H1 (cell line): ENCODE results near the gene DISC1. TPM values are rescaled to one million over a fixed set of nuclear protein-coding genes. Genes with fewer than 3 reads are reported as not detected.

Source experiments
- CTCF ChIA-PET: fragments of 300-600 bp; sonication (Branson Sonifier 250); formaldehyde crosslinking; loops from one replicate; lab custom pipeline; 2021; ENCODE audit not compliant: partially characterized antibody; lab: Charles Lee
- POLR2A ChIA-PET: fragments of 300-600 bp; sonication (Branson Sonifier 250); formaldehyde crosslinking; loops from one replicate; lab custom pipeline; 2021; ENCODE audit warnings: inconsistent platforms; ENCODE audit not compliant: partially characterized antibody; lab: Charles Lee
- DNase-seq, 2 experiments: peaks; one replicate each; pipeline versions ENCODE4 v3.0.0 to v3.0.0-alpha.2; 2010 to 2022; ENCODE audit warnings: low spot score in 2 of 2, low read depth in 1 of 2, mixed read lengths in 1 of 2
- FAIRE-seq: peaks from 2 replicates; lab custom pipeline; 2011; peaks lifted over from hg19 to GRCh38; lab: Jason Lieb, UNC
- H2AFZ ChIP-seq: 2 replicates; pipeline ENCODE4 v1.8.1; 2012; ENCODE audit warnings: low read length, inconsistent platforms
- H2AK5ac ChIP-seq: 2 replicates; pipeline ENCODE4 v1.6.1; 2013; ENCODE audit warnings: low read depth, low read length
- H2BK120ac ChIP-seq: replicated peaks from 2 replicates; pipeline ENCODE3; 2013; ENCODE audit warnings: low read depth, low read length, inconsistent platforms
- H2BK12ac ChIP-seq: 2 replicates; pipeline ENCODE4 v1.6.1; 2013; ENCODE audit warnings: low read depth, low read length
- H2BK15ac ChIP-seq: 2 replicates; pipeline ENCODE4 v1.6.1; 2013; ENCODE audit warnings: low read length
- H2BK20ac ChIP-seq: 2 replicates; pipeline ENCODE4 v1.6.1; 2013; ENCODE audit warnings: low read length
- H2BK5ac ChIP-seq: 2 replicates; pipeline ENCODE4 v1.6.1; 2013; ENCODE audit warnings: low read depth, low read length
- H3K14ac ChIP-seq: 2 replicates; pipeline ENCODE4 v1.6.1; 2013; ENCODE audit warnings: inconsistent platforms; ENCODE audit not compliant: insufficient read length
- H3K18ac ChIP-seq: 2 replicates; pipeline ENCODE4 v1.6.1; 2013; ENCODE audit warnings: low read length; ENCODE audit errors: extremely low read depth
- H3K23ac ChIP-seq: 2 replicates; pipeline ENCODE4 v1.6.1; 2013; ENCODE audit warnings: inconsistent platforms; ENCODE audit not compliant: insufficient read length
- H3K23me2 ChIP-seq: 2 replicates; pipeline ENCODE4 v1.6.1; 2013; ENCODE audit warnings: low read depth, low read length
- H3K27ac ChIP-seq: 2 replicates; pipeline ENCODE4 v1.6.1; 2011; ENCODE audit warnings: low read depth, low read length, inconsistent platforms
- H3K27me3 ChIP-seq, 4 experiments: replicated peaks in 1 of 4; 1 replicate in 1 of 4; 2 replicates in 3 of 4; pipeline versions ENCODE4 v1.6.1 to v1.8.1; 2011 to 2013; ENCODE audit warnings: low read length in 3 of 4, mild to moderate bottlenecking in 3 of 4, inconsistent platforms in 2 of 4, mixed read lengths in 2 of 4, moderate library complexity in 1 of 4; ENCODE audit not compliant: control insufficient read depth in 3 of 4, insufficient read depth in 3 of 4; ENCODE audit errors: extremely low read depth in 1 of 4
- H3K36me3 ChIP-seq, 4 experiments: 2 replicates each; pipeline versions ENCODE4 v1.6.1 to v1.8.1; 2011 to 2013; ENCODE audit warnings: mild to moderate bottlenecking in 4 of 4, low read length in 3 of 4, moderate library complexity in 2 of 4, control low read depth in 1 of 4, inconsistent platforms in 1 of 4; ENCODE audit not compliant: insufficient read depth in 4 of 4, control insufficient read depth in 2 of 4
- H3K4ac ChIP-seq: replicated peaks from 2 replicates; pipeline ENCODE3; 2013; ENCODE audit warnings: low read length, low read depth, mixed read lengths, inconsistent platforms; ENCODE audit not compliant: insufficient read length
- H3K4me1 ChIP-seq, 4 experiments: replicated peaks in 1 of 4; 1 replicate in 1 of 4; 2 replicates in 3 of 4; pipeline versions ENCODE4 v1.6.1 to v1.8.1; 2011 to 2013; ENCODE audit warnings: low read length in 3 of 4, inconsistent platforms in 2 of 4, mixed read lengths in 1 of 4; ENCODE audit not compliant: insufficient read depth in 4 of 4, control insufficient read depth in 3 of 4
- H3K4me2 ChIP-seq, 2 experiments: 2 replicates each; pipeline versions ENCODE4 v1.6.1 to v1.8.1; 2011 to 2013; ENCODE audit warnings: low read depth in 2 of 2, low read length in 2 of 2, control low read depth in 1 of 2, inconsistent platforms in 1 of 2, mild to moderate bottlenecking in 1 of 2; ENCODE audit not compliant: insufficient read depth in 1 of 2
- H3K4me3 ChIP-seq, 4 experiments: fragments of 200-600, 300-600 bp in 1 of 4; sonication (generic), shearing (Covaris generic), sonication (Bioruptor Twin) in 1 of 4; 2 replicates each; pipeline versions ENCODE4 v1.5.1 to v1.8.1; 2011 to 2016; ENCODE audit warnings: low read length in 4 of 4, low read depth in 3 of 4, control low read depth in 2 of 4, inconsistent platforms in 2 of 4, mild to moderate bottlenecking in 2 of 4, mixed read lengths in 1 of 4, moderate library complexity in 1 of 4; ENCODE audit not compliant: insufficient read depth in 2 of 4; ENCODE audit errors: extremely low read depth in 1 of 4
- H3K56ac ChIP-seq: replicated peaks from 2 replicates; pipeline ENCODE3; 2013; ENCODE audit warnings: low read depth, mild to moderate bottlenecking, mixed read lengths, low read length, inconsistent platforms; ENCODE audit not compliant: insufficient read length
- H3K79me1 ChIP-seq: 2 replicates; pipeline ENCODE4 v1.6.1; 2013; ENCODE audit warnings: low read depth, low read length, control low read depth
- H3K79me2 ChIP-seq, 2 experiments: 2 replicates each; pipeline versions ENCODE4 v1.6.1 to v1.8.1; 2012 to 2013; ENCODE audit warnings: low read length in 2 of 2, mild to moderate bottlenecking in 2 of 2, inconsistent platforms in 1 of 2; ENCODE audit not compliant: insufficient read depth in 2 of 2, control insufficient read depth in 1 of 2
- H3K9ac ChIP-seq, 4 experiments: replicated peaks in 1 of 4; 1 replicate in 1 of 4; 2 replicates in 3 of 4; pipeline versions ENCODE4 v1.6.1 to v1.8.1; 2011 to 2013; ENCODE audit warnings: low read depth in 3 of 4, low read length in 3 of 4, control low read depth in 2 of 4, mild to moderate bottlenecking in 2 of 4, moderate library complexity in 2 of 4, inconsistent platforms in 1 of 4; ENCODE audit errors: extremely low read depth in 1 of 4
- H3K9me3 ChIP-seq, 2 experiments: 2 replicates each; pipeline versions ENCODE4 v1.6.1 to v1.8.1; 2012 to 2013; ENCODE audit warnings: mild to moderate bottlenecking in 2 of 2, moderate library complexity in 2 of 2, control low read depth in 1 of 2, inconsistent platforms in 1 of 2, low read depth in 1 of 2, low read length in 1 of 2, mixed read lengths in 1 of 2; ENCODE audit not compliant: insufficient read depth in 2 of 2
- H4K20me1 ChIP-seq, 2 experiments: replicated peaks in 1 of 2; 2 replicates each; pipeline versions ENCODE3 to v1.8.1; 2011 to 2013; ENCODE audit warnings: inconsistent platforms in 2 of 2, low read length in 2 of 2, mild to moderate bottlenecking in 1 of 2; ENCODE audit not compliant: insufficient read depth in 2 of 2, control insufficient read depth in 1 of 2
- H4K5ac ChIP-seq: 2 replicates; pipeline ENCODE4 v1.6.1; 2013; ENCODE audit warnings: low read length, low read depth, mixed read lengths, inconsistent platforms; ENCODE audit not compliant: insufficient read length
- H4K8ac ChIP-seq: 2 replicates; pipeline ENCODE4 v1.8.0; 2013; ENCODE audit warnings: mild to moderate bottlenecking, moderate library complexity, low read length, inconsistent platforms; ENCODE audit not compliant: insufficient read depth; ENCODE audit errors: extremely low read depth
- H4K91ac ChIP-seq: replicated peaks from 2 replicates; pipeline ENCODE3; 2013; ENCODE audit warnings: low read length, mixed read lengths, inconsistent platforms; ENCODE audit not compliant: insufficient read length
- ASH2L ChIP-seq: fragments of 200-600, 300-600 bp; sonication (generic); IDR thresholded peaks from one replicate; pipeline ENCODE4 v1.7.1; 2017; ENCODE audit warnings: low read length
- BRCA1 ChIP-seq: IDR thresholded peaks from 2 replicates; pipeline ENCODE4 v1.6.1; 2012; ENCODE audit warnings: low read depth, low read length, improper control_type of control experiment
- CBX5 ChIP-seq: fragments of 300-800, 300-1000 bp; sonication (generic); IDR thresholded peaks from 2 replicates; pipeline ENCODE4 v1.7.1; 2016; ENCODE audit warnings: antibody characterized with exemption, low read length, low read depth
- CREB1 ChIP-seq: IDR thresholded peaks from 2 replicates; pipeline ENCODE4 v1.6.1; 2012; ENCODE audit warnings: inconsistent platforms
- GABPA ChIP-seq: IDR thresholded peaks from 2 replicates; pipeline ENCODE4 v1.6.1; 2011; ENCODE audit warnings: mild to moderate bottlenecking, low read length, moderate library complexity, borderline replicate concordance; ENCODE audit not compliant: insufficient read depth
- HDAC2 ChIP-seq, 2 experiments: fragments of 300-600 bp in 1 of 2; sonication (generic) in 1 of 2; IDR thresholded peaks; 2 replicates each; pipeline ENCODE4 v1.6.1; 2011 to 2012; ENCODE audit warnings: low read depth in 2 of 2, low read length in 2 of 2, mild to moderate bottlenecking in 2 of 2, moderate library complexity in 2 of 2, borderline replicate concordance in 1 of 2, inconsistent platforms in 1 of 2
- KDM4A ChIP-seq: IDR thresholded peaks from one replicate; pipeline ENCODE4 v1.7.1; 2012; ENCODE audit warnings: low read depth, mild to moderate bottlenecking, moderate library complexity, low read length, inconsistent platforms; ENCODE audit not compliant: severe bottlenecking
- SAP30 ChIP-seq: fragments of 300-600 bp; sonication (generic); IDR thresholded peaks from 2 replicates; pipeline ENCODE4 v1.7.1; 2012; ENCODE audit warnings: low read length, moderate library complexity, mild to moderate bottlenecking, inconsistent platforms; ENCODE audit not compliant: insufficient read depth, insufficient replicate concordance
- SUZ12 ChIP-seq: fragments of 200-600 bp; sonication (generic); IDR thresholded peaks from 2 replicates; pipeline ENCODE4 v1.6.1; 2012; ENCODE audit warnings: mild to moderate bottlenecking, inconsistent platforms, low read length, moderate library complexity, mixed read lengths
- WGBS, 2 experiments: shearing (Covaris generic) in 1 of 2; methylation state at CpG; one replicate each; pipeline versions ENCODE4 v1.1.6 to v1.1.7; 2013 to 2015; ENCODE audit warnings: low lambda C conversion rate in 2 of 2, mixed read lengths in 2 of 2, inconsistent platforms in 1 of 2, low coverage in 1 of 2, missing lambda C conversion rate in 1 of 2; ENCODE audit not compliant: insufficient replicate concordance in 2 of 2, insufficient coverage in 1 of 2, insufficient read length in 1 of 2; ENCODE audit errors: extremely low coverage in 1 of 2, missing lambda C conversion rate in 1 of 2; 5-methylcytosine and 5-hydroxymethylcytosine counted together
- polyA plus RNA-seq, 7 experiments: library from polyadenylated mRNA; depleted of rRNA in 3 of 7; stranded (reverse) in 5 of 7; unstranded in 2 of 7; fragments of >200 nt in 5 of 7; fragments of 200-250 nt in 2 of 7; gene quantifications; 1 replicate in 5 of 7; 2 replicates in 1 of 7; 4 replicates in 1 of 7; pipeline versions ENCODE4 v1.2.1 to v1.2.3, GENCODE V29; 2011 to 2013; ENCODE audit warnings: missing spikeins in 2 of 7, mixed read lengths in 2 of 7
- total RNA-seq: library from RNA; stranded (reverse); fragmentation: NEBNext Ultra II Directional; extraction: Animal tissue kit (Norgen Biotek cat#: 25700); gene quantifications from 2 replicates; pipeline ENCODE4 v1.2.1, GENCODE V29; 2021

DISC1 gene
- total and polyA plus RNA-seq, 2 of the 8 experiments (the other 6 are each of a cell fraction or from before 2014, with no cell fraction given): 1.1 to 3.5 TPM

DNA sequence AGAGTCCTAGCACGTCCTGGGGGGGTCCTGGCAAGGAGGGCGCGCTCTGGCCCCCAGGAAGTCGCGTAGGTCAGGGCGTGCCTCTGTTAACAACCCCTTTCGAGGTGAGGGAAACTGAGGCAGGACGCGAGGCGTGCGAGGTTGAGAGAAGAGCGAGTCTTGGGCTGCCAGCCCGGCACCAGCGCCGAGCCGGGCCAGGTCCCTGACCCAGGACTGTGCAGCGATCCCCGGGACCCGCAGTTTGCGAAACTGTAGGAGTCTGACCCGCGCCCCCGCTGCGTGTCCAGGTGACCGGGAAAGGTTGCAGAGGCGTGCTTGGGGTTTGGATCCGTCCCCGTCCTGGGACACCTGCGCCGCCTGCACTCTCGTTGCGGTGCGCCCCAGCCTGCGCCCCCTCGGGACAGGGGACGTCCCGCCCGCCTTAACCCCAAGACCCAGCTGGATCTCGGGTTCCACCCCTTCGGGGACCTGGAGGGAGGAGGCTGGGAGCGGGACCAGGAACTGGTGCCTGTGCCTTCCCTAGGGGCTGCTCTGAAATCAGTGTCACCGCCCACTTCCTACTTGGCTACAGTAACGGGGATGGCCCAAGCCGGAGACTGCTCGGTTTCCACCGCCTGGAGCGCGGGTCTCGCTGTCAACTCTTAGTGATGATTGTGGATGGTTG is 493 bp downstream of the DISC1 start:
- Histone ChIP-seq H2BK5ac (no peak overlapping the region; the same call in 1 of the 2 replicates), H3K27me3 (peaks cover 0 to 5% (median 1%) of the 10 kb centered on the region in 4 experiments; a peak in 4 of 7 replicates), H3K36me3 (no peaks in the 10 kb centered on the region), H4K8ac (peak overlapping the region; percentile 75; the same call in 1 of the 2 replicates), H3K14ac (no peak overlapping the region), H3K4me3 (peak overlapping the region; percentile 64 to 79 (median 74)), H2AFZ (peak overlapping the region; percentile 81; the same call in 1 of the 2 replicates), H2BK20ac (no peak overlapping the region), H2BK15ac (0 out of 2 replicates have a peak overlapping the region, but pooled peaks have one; percentile 88), H3K79me2 (no peaks in the 10 kb centered on the region), H3K9ac (peak overlapping the region in 2 of 4 experiments; percentile 40 to 45; a peak in 4 of 7 replicates), H3K56ac (no peak overlapping the region), H3K4ac (no peak overlapping the region), H3K4me2 (peak overlapping the region; percentile 78 to 96), H3K79me1 (no peaks in the 10 kb centered on the region), H2BK120ac (no peak overlapping the region), H4K91ac (peak overlapping the region; percentile 68), H4K5ac (no peak overlapping the region), H4K20me1 (peaks cover 2 to 3% of the 10 kb centered on the region in 2 experiments), H3K9me3 (no peaks in the 10 kb centered on the region), H3K23ac (no peak overlapping the region), H3K18ac (peak overlapping the region; percentile 90), H3K4me1 (peaks cover 0 to 9% (median 1%) of the 10 kb centered on the region in 4 experiments; a peak in 4 of 7 replicates), H3K27ac (no peak overlapping the region), H2BK12ac (peak overlapping the region; percentile 60; the same call in 1 of the 2 replicates), H2AK5ac (no peak overlapping the region), H3K23me2 (peaks cover 16% of the 10 kb centered on the region)
- ChIA-PET POLR2A (no interaction called here), CTCF (interaction anchor here (2.1 kb wide), 1 partner anchor 11 kb away, joined by 8 read pairs; no protein-coding TSS in a partner anchor)
- WGBS, 2 experiments: 2% methylated on average over 39 of the region's 49 CpGs; no CpG with 5 or more reads in 1 of the 2 experiments
- FAIRE-seq (no peak), DNase-seq (peak in 1 of 2 experiments; percentile 82)
- peak; percentile 86 for TF ChIP-seq ASH2L
- TF ChIP-seq SUZ12: no peak
- peak; percentile 90 for TF ChIP-seq SAP30
- no peak for TF ChIP-seq CREB1
- TF ChIP-seq HDAC2 (IDR thresholded peaks at IDR 0.05; ENCODE audit: borderline replicate concordance in 1 of 2, low read depth in 2 of 2, low read length in 2 of 2): peak in 1 of 2 experiments; percentile 25; a peak in 1 of 4 replicates
- TF ChIP-seq GABPA: 0 out of 2 replicates have a peak, but pooled peaks have one; percentile 21
- TF ChIP-seq CBX5: no peak
- peak; percentile 90 for TF ChIP-seq KDM4A
- TF ChIP-seq BRCA1: no peak
